Activated B cell treated with CpG ODN at 0.5 μM for 24 hours (primary cell): ENCODE measurements around the gene ZBTB44. TPM values are rescaled to one million over a fixed set of nuclear protein-coding genes. Genes with fewer than 3 reads are reported as not detected.

Experiments
- ATAC-seq: fragments of 200-7000 bp; cut with Tn5 transposase; one replicate; pipeline ENCODE4 v1.10.0; 2021; ENCODE audit warnings: low read depth, mild to moderate bottlenecking, moderate library complexity
- CTCF ChIA-PET: fragments of 350-600 bp; sonication (Branson Sonifier 250); formaldehyde crosslinking; loops from one replicate; lab custom pipeline; 2021; ENCODE audit warnings: antibody characterized with exemption; lab: Charles Lee
- POLR2A ChIA-PET: fragments of 350-600 bp; sonication (Branson Sonifier 250); formaldehyde crosslinking; loops from one replicate; lab custom pipeline; 2021; ENCODE audit warnings: antibody characterized with exemption; lab: Charles Lee
- DNase-seq: peaks from one replicate; pipeline ENCODE4 v3.0.0; 2022
- H3K27ac Mint-ChIP-seq: one replicate; pipeline ENCODE4 v1.8.0; 2020; ENCODE audit warnings: mixed read lengths
- H3K27me3 Mint-ChIP-seq: one replicate; pipeline ENCODE4 v1.8.0; 2021; ENCODE audit warnings: mixed read lengths
- H3K36me3 Mint-ChIP-seq: one replicate; pipeline ENCODE4 v1.8.0; 2021; ENCODE audit warnings: low read depth, mixed read lengths
- H3K4me1 Mint-ChIP-seq: one replicate; pipeline ENCODE4 v1.8.0; 2021; ENCODE audit warnings: mixed read lengths
- H3K4me3 Mint-ChIP-seq: one replicate; pipeline ENCODE4 v1.8.0; 2020; ENCODE audit warnings: mild to moderate bottlenecking, mixed read lengths
- H3K9me3 Mint-ChIP-seq: one replicate; pipeline ENCODE4 v1.8.0; 2020; ENCODE audit warnings: mixed read lengths
- intact Hi-C: fragments of 100-400 bp; cut with micrococcal nuclease; formaldehyde crosslinking; loops from one replicate; pipeline ENCODE4 v1.15.1; 2024
- total RNA-seq: library from RNA; stranded (reverse); gene quantifications from 2 replicates; pipeline ENCODE4 v1.2.3, GENCODE V29; 2022
- TF ChIP-seq, protein P1 (sequence below): fragments of 200-600 bp; IDR thresholded peaks from one replicate; pipeline ENCODE4 v1.8.0; 2022; ENCODE audit warnings: antibody characterized with exemption, mild to moderate bottlenecking

ZBTB44 gene
- total RNA-seq, 1 donor from 2014 or later: 61.5 TPM

GRCh38 chr11:130177782-130178181, 136.9 kb downstream of the ZBTB44 start:
- no peaks in the 10 kb centered on the region for H3K27me3 Mint-ChIP-seq
- ATAC-seq (no peak), DNase-seq (no peak)
- peaks cover 7% of the 10 kb centered on the region for H3K36me3 Mint-ChIP-seq
- POLR2A ChIA-PET: interaction anchor here (1.4 kb wide), 1 partner anchor 12 kb away, joined by 4 read pairs; no protein-coding TSS in a partner anchor
- TF ChIP-seq, protein P1, sequence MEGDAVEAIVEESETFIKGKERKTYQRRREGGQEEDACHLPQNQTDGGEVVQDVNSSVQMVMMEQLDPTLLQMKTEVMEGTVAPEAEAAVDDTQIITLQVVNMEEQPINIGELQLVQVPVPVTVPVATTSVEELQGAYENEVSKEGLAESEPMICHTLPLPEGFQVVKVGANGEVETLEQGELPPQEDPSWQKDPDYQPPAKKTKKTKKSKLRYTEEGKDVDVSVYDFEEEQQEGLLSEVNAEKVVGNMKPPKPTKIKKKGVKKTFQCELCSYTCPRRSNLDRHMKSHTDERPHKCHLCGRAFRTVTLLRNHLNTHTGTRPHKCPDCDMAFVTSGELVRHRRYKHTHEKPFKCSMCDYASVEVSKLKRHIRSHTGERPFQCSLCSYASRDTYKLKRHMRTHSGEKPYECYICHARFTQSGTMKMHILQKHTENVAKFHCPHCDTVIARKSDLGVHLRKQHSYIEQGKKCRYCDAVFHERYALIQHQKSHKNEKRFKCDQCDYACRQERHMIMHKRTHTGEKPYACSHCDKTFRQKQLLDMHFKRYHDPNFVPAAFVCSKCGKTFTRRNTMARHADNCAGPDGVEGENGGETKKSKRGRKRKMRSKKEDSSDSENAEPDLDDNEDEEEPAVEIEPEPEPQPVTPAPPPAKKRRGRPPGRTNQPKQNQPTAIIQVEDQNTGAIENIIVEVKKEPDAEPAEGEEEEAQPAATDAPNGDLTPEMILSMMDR: no peak
- H3K9me3 Mint-ChIP-seq: no peaks in the 10 kb centered on the region
- peaks cover 52% of the 10 kb centered on the region for H3K4me1 Mint-ChIP-seq
- intact Hi-C loops: no loop called here
- H3K4me3 Mint-ChIP-seq: no peak overlapping the region
- CTCF ChIA-PET: no interaction called here
- H3K27ac Mint-ChIP-seq: peak overlapping the region; percentile 30

Other genes starting within 250 kb of the ZBTB44 start
- 47.7 and 50.8 TPM in 2 replicates for gene APLP2, start 245.0 kb downstream of the ZBTB44 start, total RNA-seq
- gene ST14, start 155.1 kb downstream of the ZBTB44 start, total RNA-seq: 22.6 and 23.9 TPM in 2 replicates
- not detected in 2 replicates for gene ADAMTS8, start 113.7 kb upstream of the ZBTB44 start, total RNA-seq
- gene ADAMTS15, start 133.7 kb upstream of the ZBTB44 start, total RNA-seq: not detected in 2 replicates